GM12878 (cell line): ENCODE measurements around the gene FAM221B. TPM values are rescaled to one million over a fixed set of nuclear protein-coding genes. Genes with fewer than 3 reads are reported as not detected.

Experiments
- ATAC-seq: fragments of 200-7000 bp; cut with Tn5 transposase; 3 replicates; pipeline ENCODE4 v1.9.1; 2020; ENCODE audit warnings: mild to moderate bottlenecking, moderate library complexity
- BruUV-seq: library from RNA; stranded (reverse); fragments of 400-500 nt; replicated peaks from 2 replicates; lab custom pipeline; 2021; lab: Mats Ljungman, UMichigan
- CTCF ChIA-PET: fragments of 300-600 bp; sonication (Branson Sonifier 250); formaldehyde crosslinking; extraction: SDS; loops from one replicate; lab custom pipeline; 2021; ENCODE audit warnings: inconsistent platforms; lab: Yijun Ruan, JAX
- POLR2A ChIA-PET: fragments of 350-600 bp; formaldehyde crosslinking; extraction: SDS; loops from one replicate; lab custom pipeline; 2021; ENCODE audit warnings: inconsistent platforms; lab: Charles Lee
- RAD21 ChIA-PET: fragments of 300-600 bp; sonication (Branson Sonifier 250); formaldehyde crosslinking; loops from one replicate; lab custom pipeline; 2023; ENCODE audit warnings: antibody characterized with exemption; ENCODE audit not compliant: unreplicated experiment; lab: Charles Lee
- SMC1A ChIA-PET: fragments of 300-600 bp; sonication (Branson Sonifier 250); formaldehyde crosslinking; loops from one replicate; lab custom pipeline; 2023; ENCODE audit not compliant: unreplicated experiment, uncharacterized antibody; lab: Charles Lee
- DNase-seq: peaks from one replicate; pipeline ENCODE4 v3.0.0-alpha.2; 2011; ENCODE audit warnings: low read depth, low spot score
- FAIRE-seq: peaks from 3 replicates; lab custom pipeline; 2011; peaks lifted over from hg19 to GRCh38; lab: Jason Lieb, UNC
- H2AFZ ChIP-seq: 2 replicates; pipeline ENCODE4 v1.6.0; 2011; ENCODE audit warnings: low read depth, low read length, control low read depth; ENCODE audit not compliant: control insufficient read depth
- H3K27ac ChIP-seq: 2 replicates; pipeline ENCODE4 v1.5.1; 2011; ENCODE audit warnings: control low read depth; ENCODE audit not compliant: control insufficient read depth, insufficient read depth
- H3K27me3 ChIP-seq, 2 experiments: replicated peaks in 1 of 2; 2 replicates each; pipeline versions ENCODE4 v1.6.0 to v1.6.1; 2011; ENCODE audit warnings: low read length in 1 of 2; ENCODE audit not compliant: control insufficient read depth in 2 of 2, insufficient read depth in 2 of 2
- H3K36me3 ChIP-seq, 2 experiments: 2 replicates each; pipeline ENCODE4 v1.5.1; 2011; ENCODE audit warnings: low read length in 1 of 2; ENCODE audit not compliant: control insufficient read depth in 2 of 2, insufficient read depth in 2 of 2
- H3K4me1 ChIP-seq: 2 replicates; pipeline ENCODE4 v1.6.1; 2011; ENCODE audit warnings: mild to moderate bottlenecking, low read length, moderate library complexity, mixed read lengths; ENCODE audit not compliant: control insufficient read depth, insufficient read depth
- H3K4me2 ChIP-seq: 2 replicates; pipeline ENCODE4 v1.6.0; 2011; ENCODE audit warnings: control low read depth; ENCODE audit not compliant: control insufficient read depth, insufficient read depth
- H3K4me3 ChIP-seq: fragments of 200-600 bp; sonication (generic); 2 replicates; pipeline ENCODE4 v1.5.1; 2016
- H3K79me2 ChIP-seq: 2 replicates; pipeline ENCODE4 v1.6.0; 2011; ENCODE audit warnings: low read length; ENCODE audit not compliant: control insufficient read depth, insufficient read depth
- H3K9ac ChIP-seq: 2 replicates; pipeline ENCODE4 v1.8.0; 2011; ENCODE audit warnings: low read length, control low read depth, mixed read lengths; ENCODE audit not compliant: control insufficient read depth, insufficient read depth
- H3K9me3 ChIP-seq: replicated peaks from 3 replicates; pipeline ENCODE4 v1.5.1; 2011; ENCODE audit warnings: mild to moderate bottlenecking, low read length; ENCODE audit not compliant: control insufficient read depth, insufficient read depth
- H4K20me1 ChIP-seq: 2 replicates; pipeline ENCODE4 v1.6.0; 2011; ENCODE audit not compliant: control insufficient read depth, insufficient read depth
- BRCA1 ChIP-seq: IDR thresholded peaks from 2 replicates; pipeline ENCODE4 v1.6.1; 2011; ENCODE audit warnings: low read depth, low read length, improper control_type of control experiment
- CHD1 ChIP-seq: IDR thresholded peaks from 2 replicates; pipeline ENCODE4 v1.6.1; 2012; ENCODE audit warnings: low read depth, low read length, improper control_type of control experiment
- FOXK2 ChIP-seq: fragments of 450-650 bp; IDR thresholded peaks from 2 replicates; pipeline ENCODE4 v1.6.1; 2017; ENCODE audit warnings: mild to moderate bottlenecking, moderate library complexity
- NFXL1 ChIP-seq: fragments of 450-650 bp; IDR thresholded peaks from 2 replicates; pipeline ENCODE4 v1.6.1; 2017; ENCODE audit warnings: antibody characterized with exemption, mild to moderate bottlenecking, borderline replicate concordance
- NR2C1 ChIP-seq: fragments of 450-650 bp; IDR thresholded peaks from 2 replicates; pipeline ENCODE4 v1.6.1; 2017; ENCODE audit warnings: antibody characterized with exemption, mild to moderate bottlenecking, moderate library complexity
- NR2F1 ChIP-seq: fragments of 450-650 bp; conservative IDR thresholded peaks from 2 replicates; pipeline ENCODE4 v1.6.1; 2017; ENCODE audit warnings: mild to moderate bottlenecking
- PAX5 ChIP-seq: IDR thresholded peaks from 2 replicates; pipeline ENCODE4 v1.6.1; 2011; ENCODE audit warnings: low read depth, low read length, borderline replicate concordance
- POLR2AphosphoS5 ChIP-seq: IDR thresholded peaks from 2 replicates; pipeline ENCODE4 v1.6.1; 2011; ENCODE audit warnings: mild to moderate bottlenecking, low read length, inconsistent platforms
- SMARCA5 ChIP-seq: fragments of 450-650 bp; IDR thresholded peaks from 2 replicates; pipeline ENCODE4 v1.6.1; 2017; ENCODE audit warnings: mild to moderate bottlenecking
- WGBS: methylation state at CpG from one replicate; pipeline ENCODE4 v1.1.6; 2016; ENCODE audit warnings: low lambda C conversion rate; ENCODE audit not compliant: insufficient replicate concordance, insufficient coverage; ENCODE audit errors: missing lambda C conversion rate; 5-methylcytosine and 5-hydroxymethylcytosine counted together
- in situ Hi-C: fragments of 300-500 bp; cut with MboI; formaldehyde crosslinking; loops from 9 replicates; pipeline ENCODE4 v1.14.3; 2018; ENCODE audit warnings: mixed read lengths
- intact Hi-C: fragments of 100-400 bp; cut with micrococcal nuclease; formaldehyde crosslinking; loops from one replicate; pipeline ENCODE4 v1.14.2; 2022; ENCODE audit not compliant: unreplicated experiment
- polyA plus RNA-seq, 11 experiments: library from polyadenylated mRNA; depleted of rRNA in 4 of 11; unstranded in 6 of 11; stranded (reverse) in 5 of 11; fragments of >200 nt; fragmentation: Nextera tagmentation in 4 of 11; fragmentation: Illumina TruSeq in 1 of 11; extraction: Ambion mirVana in 4 of 11; extraction: Trizol in 1 of 11; gene quantifications; 1 replicate in 1 of 11; 2 replicates in 10 of 11; pipeline versions ENCODE4 v1.2.1 to v1.2.3, GENCODE V29; 2011 to 2016; ENCODE audit warnings: inconsistent platforms in 2 of 11, missing spikeins in 2 of 11, low read depth in 1 of 11
- total RNA-seq, 4 experiments: library from RNA; depleted of rRNA in 3 of 4; stranded (reverse); fragments of >200 nt in 3 of 4; fragmentation: Illumina TruSeq in 1 of 4; extraction: Trizol in 1 of 4; gene quantifications; 2 replicates each; pipeline versions ENCODE4 v1.2.1 to v1.2.3, GENCODE V29; 2013 to 2021
- TF ChIP-seq, protein P1 (sequence below): IDR thresholded peaks from 2 replicates; pipeline ENCODE4 v1.6.1; 2012; ENCODE audit warnings: low read depth, low read length, improper control_type of control experiment

FAM221B gene
- total and polyA plus RNA-seq, 10 of the 15 experiments (the other 5 are each of a cell fraction or from before 2014, with no cell fraction given): 0.02 to 0.12 (median 0.04) TPM; not detected in 5

DNA sequence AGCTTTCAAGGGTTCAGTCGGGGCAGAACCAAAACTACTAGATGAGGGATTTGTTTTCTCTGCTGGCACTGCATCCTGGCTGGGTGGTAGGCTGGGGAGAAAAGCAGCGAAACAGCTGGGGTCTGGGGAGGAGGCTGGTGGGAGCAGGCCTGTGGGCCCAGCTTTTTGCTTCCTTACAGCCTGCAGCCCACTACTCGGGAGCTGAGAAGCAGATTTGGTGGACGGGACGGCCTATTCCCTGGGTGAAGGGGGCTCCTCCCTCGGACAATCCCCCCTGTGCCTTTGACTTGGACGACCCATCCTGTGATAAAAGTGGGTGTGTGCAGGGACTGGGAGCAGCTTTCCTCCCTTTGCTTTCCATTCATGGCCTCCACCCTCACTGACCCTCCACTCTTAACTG is 28.0 kb downstream of the FAM221B start:
- ChIA-PET SMC1A (no interaction called here), POLR2A (no interaction called here), RAD21 (no interaction called here), CTCF (interaction anchor here (1.2 kb wide), 1 partner anchor 10 kb away, joined by 4 read pairs; no protein-coding TSS in a partner anchor)
- H3K79me2 ChIP-seq: no peaks in the 10 kb centered on the region
- H3K4me2 ChIP-seq: no peak overlapping the region
- H3K4me1 ChIP-seq: peaks cover 21% of the 10 kb centered on the region
- no peak for TF ChIP-seq PAX5
- TF ChIP-seq BRCA1: no peak
- TF ChIP-seq SMARCA5: no peak
- no peak for TF ChIP-seq NR2F1
- TF ChIP-seq CHD1: no peak
- TF ChIP-seq, protein P1, sequence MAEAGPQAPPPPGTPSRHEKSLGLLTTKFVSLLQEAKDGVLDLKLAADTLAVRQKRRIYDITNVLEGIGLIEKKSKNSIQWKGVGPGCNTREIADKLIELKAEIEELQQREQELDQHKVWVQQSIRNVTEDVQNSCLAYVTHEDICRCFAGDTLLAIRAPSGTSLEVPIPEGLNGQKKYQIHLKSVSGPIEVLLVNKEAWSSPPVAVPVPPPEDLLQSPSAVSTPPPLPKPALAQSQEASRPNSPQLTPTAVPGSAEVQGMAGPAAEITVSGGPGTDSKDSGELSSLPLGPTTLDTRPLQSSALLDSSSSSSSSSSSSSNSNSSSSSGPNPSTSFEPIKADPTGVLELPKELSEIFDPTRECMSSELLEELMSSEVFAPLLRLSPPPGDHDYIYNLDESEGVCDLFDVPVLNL: no peak
- no peak for TF ChIP-seq FOXK2
- TF ChIP-seq POLR2AphosphoS5: no peak
- no peak for TF ChIP-seq NFXL1
- TF ChIP-seq NR2C1: no peak
- no peak overlapping the region for H3K27ac ChIP-seq
- no peak for DNase-seq
- WGBS: 88% methylated on average over 6 of the region's 7 CpGs
- BruUV-seq: no TSS peak
- no peaks in the 10 kb centered on the region for H3K27me3 ChIP-seq
- H3K4me3 ChIP-seq: no peak overlapping the region
- H3K9ac ChIP-seq: no peak overlapping the region
- no peak for FAIRE-seq
- H3K9me3 ChIP-seq: no peaks in the 10 kb centered on the region
- H3K36me3 ChIP-seq: peaks cover 0 to 17% of the 10 kb centered on the region in 2 experiments; a peak in 2 of 4 replicates
- intact Hi-C loops: no loop called here
- H4K20me1 ChIP-seq: no peaks in the 10 kb centered on the region
- ATAC-seq: no peak
- H2AFZ ChIP-seq: no peak overlapping the region
- in situ Hi-C loops: no loop called here
